IPS-18a (cell line): ENCODE measurements around the gene ADAMTSL1.

ENCODE experiments used
- H3K27ac ChIP-seq: one replicate; pipeline ENCODE4 v1.5.1; 2013; ENCODE audit warnings: low read length
- H3K27me3 ChIP-seq: one replicate; pipeline ENCODE4 v1.6.1; 2013; ENCODE audit warnings: mild to moderate bottlenecking, low read length; ENCODE audit not compliant: control insufficient read depth, insufficient read depth
- H3K36me3 ChIP-seq: one replicate; pipeline ENCODE4 v1.6.1; 2013; ENCODE audit warnings: low read depth, low read length; ENCODE audit not compliant: control insufficient read depth
- H3K4me1 ChIP-seq: one replicate; pipeline ENCODE4 v1.6.1; 2013; ENCODE audit warnings: low read depth, low read length; ENCODE audit not compliant: control insufficient read depth
- H3K4me3 ChIP-seq: one replicate; pipeline ENCODE4 v1.5.1; 2013; ENCODE audit warnings: low read length
- H3K9ac ChIP-seq: one replicate; pipeline ENCODE4 v1.6.1; 2013; ENCODE audit warnings: mild to moderate bottlenecking, low read length, moderate library complexity
- H3K9me3 ChIP-seq: one replicate; pipeline ENCODE4 v1.6.1; 2013; ENCODE audit warnings: low read depth, low read length; ENCODE audit not compliant: control insufficient read depth

ADAMTSL1 gene

DNA sequence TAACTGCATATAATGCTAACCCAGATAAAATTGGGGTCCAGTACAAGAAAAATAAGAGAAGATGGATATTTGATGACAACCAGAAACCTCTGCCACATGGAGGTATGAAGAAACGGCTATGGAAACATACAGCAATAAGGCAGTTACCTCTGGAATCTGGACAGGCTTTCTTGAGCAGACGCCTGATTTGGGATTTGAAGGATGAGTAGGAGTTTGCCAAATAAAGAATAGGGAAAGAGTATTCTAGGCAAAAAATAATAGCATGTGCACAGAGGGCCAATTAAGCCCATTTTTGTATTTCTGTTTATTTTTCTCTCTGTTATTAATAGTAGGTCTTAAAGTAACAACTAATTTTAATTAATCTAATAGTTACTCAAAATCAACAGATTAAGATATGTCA, 144.9 kb downstream of the ADAMTSL1 start:
- Histone ChIP-seq H3K36me3 (no peaks in the 10 kb centered on the region), H3K9ac (no peak overlapping the region), H3K4me1 (no peaks in the 10 kb centered on the region), H3K27me3 (no peaks in the 10 kb centered on the region), H3K9me3 (no peaks in the 10 kb centered on the region), H3K4me3 (no peak overlapping the region), H3K27ac (no peak overlapping the region)

- H3K27ac ChIP-seq = no peak overlapping the region
- no peaks in the 10 kb centered on the region for H3K27me3 ChIP-seq
- H3K9me3 ChIP-seq = no peaks in the 10 kb centered on the region
- H3K4me1 ChIP-seq = no peaks in the 10 kb centered on the region
- no peak overlapping the region for H3K4me3 ChIP-seq
- H3K9ac ChIP-seq = no peak overlapping the region
- no peaks in the 10 kb centered on the region for H3K36me3 ChIP-seq
Measured at GRCh38 chr9:18622186-18622836, 148.4 kb downstream of the ADAMTSL1 start.

DNA sequence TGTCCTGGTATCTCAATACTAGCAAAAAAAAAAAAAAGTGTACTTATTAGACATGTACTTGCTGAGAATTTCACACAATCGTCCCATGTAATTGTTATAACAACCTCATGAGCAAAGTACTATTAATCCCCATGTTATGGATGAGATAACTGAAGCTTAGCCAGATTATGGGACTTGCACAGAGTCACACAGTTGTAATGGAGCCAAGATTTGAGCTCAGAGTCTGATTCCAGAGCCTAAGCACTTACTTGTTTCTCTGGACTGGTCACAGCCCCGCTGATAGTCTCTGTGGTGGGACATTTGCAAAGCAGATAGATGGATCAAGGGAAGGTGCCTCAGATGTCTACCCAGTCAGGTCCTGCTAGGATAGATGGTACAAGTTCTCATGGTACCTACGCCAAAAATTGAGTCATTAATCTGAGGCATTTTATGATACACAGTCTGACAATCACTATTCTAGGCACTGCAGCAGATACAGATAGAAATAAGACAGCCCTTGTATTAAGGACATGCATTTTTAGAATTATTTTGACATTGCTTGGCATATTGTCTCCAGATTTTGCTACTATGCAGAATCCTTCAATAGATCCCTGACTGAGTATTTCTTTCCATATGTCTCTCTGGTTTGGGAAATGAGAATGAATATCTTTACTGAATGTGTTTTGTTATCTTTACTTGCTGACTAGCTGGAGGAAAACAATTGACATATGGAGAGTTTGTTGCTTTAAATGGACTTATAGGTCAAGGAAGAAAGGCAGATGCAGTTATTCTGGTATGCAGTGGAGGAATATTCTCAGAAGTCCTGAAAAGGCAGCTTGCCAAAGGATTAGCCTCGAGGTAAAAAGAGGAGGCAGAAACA, 149.5 kb downstream of the ADAMTSL1 start:
- Histone ChIP-seq H3K4me1 (no peaks in the 10 kb centered on the region), H3K36me3 (no peaks in the 10 kb centered on the region), H3K4me3 (no peak overlapping the region), H3K27me3 (no peaks in the 10 kb centered on the region), H3K9me3 (no peaks in the 10 kb centered on the region), H3K9ac (no peak overlapping the region), H3K27ac (no peak overlapping the region)

- no peak overlapping the region for H3K9ac ChIP-seq
- no peaks in the 10 kb centered on the region for H3K4me1 ChIP-seq
- H3K27me3 ChIP-seq = no peaks in the 10 kb centered on the region
- no peaks in the 10 kb centered on the region for H3K9me3 ChIP-seq
- no peak overlapping the region for H3K27ac ChIP-seq
- H3K36me3 ChIP-seq = no peaks in the 10 kb centered on the region
- no peak overlapping the region for H3K4me3 ChIP-seq
Measured at GRCh38 chr9:18626046-18626698, 152.2 kb downstream of the ADAMTSL1 start.

GRCh38 chr9:18629136-18629535, 155.2 kb downstream of the ADAMTSL1 start:
- H3K36me3 ChIP-seq = no peaks in the 10 kb centered on the region
- H3K27me3 ChIP-seq = no peaks in the 10 kb centered on the region
- H3K4me3 ChIP-seq = no peak overlapping the region
- H3K9ac ChIP-seq = no peak overlapping the region
- no peak overlapping the region for H3K27ac ChIP-seq
- no peaks in the 10 kb centered on the region for H3K4me1 ChIP-seq
- H3K9me3 ChIP-seq = no peaks in the 10 kb centered on the region

DNA sequence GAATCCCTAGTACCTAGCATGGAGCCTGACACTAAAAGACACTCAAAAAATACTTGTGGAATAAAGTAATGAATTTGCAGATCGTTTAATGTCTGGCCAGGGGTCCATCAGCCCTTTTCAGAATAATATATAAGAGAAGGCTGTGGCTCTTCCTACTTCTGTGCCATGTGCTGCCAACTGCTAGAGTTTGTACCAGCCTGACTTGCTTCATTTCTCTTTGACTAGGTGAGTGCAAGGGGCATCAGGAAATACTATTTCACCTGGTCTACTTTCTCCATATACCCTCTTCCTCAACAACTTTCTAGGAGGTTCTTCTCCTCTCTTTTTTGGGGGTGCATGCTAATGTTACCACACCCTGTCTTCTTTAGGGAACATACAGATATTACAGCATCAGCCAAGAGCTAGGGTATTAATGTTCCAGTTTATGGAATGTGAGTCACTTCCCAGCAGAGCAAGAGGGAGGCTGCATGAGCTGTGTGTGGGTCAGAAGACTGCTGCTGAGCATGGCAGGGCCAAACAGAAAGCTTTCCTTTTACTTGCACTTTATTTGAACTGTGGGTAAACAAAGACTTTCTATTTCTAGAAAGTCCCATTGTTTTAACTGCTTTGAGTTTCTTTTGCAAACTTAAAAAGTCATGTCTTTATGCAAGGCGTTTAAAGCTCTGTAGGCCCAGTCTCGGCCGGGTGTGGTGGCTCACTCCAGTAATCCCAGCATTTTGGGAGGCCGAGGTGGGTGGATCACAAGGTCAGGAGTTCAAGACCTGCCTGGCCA, 158.9 kb downstream of the ADAMTSL1 start:
- Histone ChIP-seq H3K4me1 (no peaks in the 10 kb centered on the region), H3K9ac (no peak overlapping the region), H3K27ac (no peak overlapping the region), H3K36me3 (no peaks in the 10 kb centered on the region), H3K9me3 (no peaks in the 10 kb centered on the region), H3K4me3 (no peak overlapping the region), H3K27me3 (no peaks in the 10 kb centered on the region)

DNA sequence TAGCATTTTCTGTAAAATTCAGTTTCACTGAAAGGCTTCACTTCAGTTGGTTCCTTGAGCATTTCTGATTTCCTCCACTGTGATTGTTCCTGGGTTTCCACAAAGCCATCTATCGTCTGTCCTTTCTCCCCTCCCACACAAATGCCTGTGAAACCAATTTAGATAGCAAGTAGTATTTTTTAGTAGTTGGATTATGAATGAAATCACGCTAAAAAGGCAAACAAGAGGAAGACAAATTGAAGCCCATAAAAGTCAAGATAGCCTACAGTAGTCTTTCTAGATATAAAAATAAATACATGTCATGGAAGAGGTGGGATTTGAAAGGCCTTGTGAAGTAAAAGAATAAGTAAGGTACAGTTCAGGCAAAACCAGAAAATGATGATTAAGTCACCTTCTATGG, 162.8 kb downstream of the ADAMTSL1 start:
- Histone ChIP-seq H3K27me3 (no peaks in the 10 kb centered on the region), H3K36me3 (no peaks in the 10 kb centered on the region), H3K9me3 (no peaks in the 10 kb centered on the region), H3K4me1 (no peaks in the 10 kb centered on the region), H3K9ac (no peak overlapping the region), H3K4me3 (no peak overlapping the region), H3K27ac (no peak overlapping the region)

DNA sequence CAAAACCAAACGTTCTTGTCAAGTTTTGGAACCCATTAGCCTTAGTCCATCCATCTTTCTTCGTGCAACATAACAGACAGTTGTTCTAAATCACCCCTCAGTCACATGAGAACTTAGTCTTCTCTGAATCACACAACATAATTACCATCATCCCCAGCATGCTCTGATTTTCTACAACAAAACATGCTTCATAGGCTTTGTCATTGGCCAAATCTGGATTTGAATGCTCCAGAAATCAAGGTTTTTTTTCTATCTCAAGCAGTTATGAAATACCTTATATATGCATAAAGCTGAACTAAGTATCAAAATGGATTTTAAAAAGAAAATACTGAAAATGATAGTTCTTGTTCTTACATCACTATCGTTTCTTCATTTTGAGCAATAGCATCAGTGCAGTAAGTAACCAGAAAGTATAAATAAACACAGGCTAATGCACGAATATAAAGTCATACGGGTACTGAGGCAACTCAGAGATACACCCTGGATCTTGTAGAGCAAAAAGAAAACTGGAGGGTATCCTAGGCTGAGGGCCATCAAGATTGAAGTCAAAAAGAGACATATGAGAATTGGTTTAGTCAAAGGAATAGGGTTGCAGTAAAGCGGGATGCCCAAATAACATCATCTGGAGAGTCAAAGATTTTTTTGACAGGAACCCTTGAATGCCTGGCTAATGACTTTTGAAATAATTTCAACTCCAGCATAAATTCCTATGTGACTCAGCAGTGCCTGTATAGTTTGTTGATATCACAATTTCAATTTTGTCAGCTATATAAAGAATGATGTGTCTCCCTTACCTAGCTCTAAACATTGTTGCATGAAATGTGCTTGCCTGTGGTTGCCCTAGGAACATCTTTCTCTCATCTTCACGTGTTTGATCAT, 164.7 kb downstream of the ADAMTSL1 start:
- Histone ChIP-seq H3K4me1 (no peaks in the 10 kb centered on the region), H3K36me3 (no peaks in the 10 kb centered on the region), H3K27me3 (no peaks in the 10 kb centered on the region), H3K9ac (no peak overlapping the region), H3K4me3 (no peak overlapping the region), H3K9me3 (no peaks in the 10 kb centered on the region), H3K27ac (no peak overlapping the region)

GRCh38 chr9:18639911-18640310, 166.0 kb downstream of the ADAMTSL1 start:
- no peak overlapping the region for H3K4me3 ChIP-seq
- H3K36me3 ChIP-seq = no peaks in the 10 kb centered on the region
- no peak overlapping the region for H3K9ac ChIP-seq
- no peak overlapping the region for H3K27ac ChIP-seq
- H3K4me1 ChIP-seq = no peaks in the 10 kb centered on the region
- no peaks in the 10 kb centered on the region for H3K27me3 ChIP-seq
- H3K9me3 ChIP-seq = no peaks in the 10 kb centered on the region

DNA sequence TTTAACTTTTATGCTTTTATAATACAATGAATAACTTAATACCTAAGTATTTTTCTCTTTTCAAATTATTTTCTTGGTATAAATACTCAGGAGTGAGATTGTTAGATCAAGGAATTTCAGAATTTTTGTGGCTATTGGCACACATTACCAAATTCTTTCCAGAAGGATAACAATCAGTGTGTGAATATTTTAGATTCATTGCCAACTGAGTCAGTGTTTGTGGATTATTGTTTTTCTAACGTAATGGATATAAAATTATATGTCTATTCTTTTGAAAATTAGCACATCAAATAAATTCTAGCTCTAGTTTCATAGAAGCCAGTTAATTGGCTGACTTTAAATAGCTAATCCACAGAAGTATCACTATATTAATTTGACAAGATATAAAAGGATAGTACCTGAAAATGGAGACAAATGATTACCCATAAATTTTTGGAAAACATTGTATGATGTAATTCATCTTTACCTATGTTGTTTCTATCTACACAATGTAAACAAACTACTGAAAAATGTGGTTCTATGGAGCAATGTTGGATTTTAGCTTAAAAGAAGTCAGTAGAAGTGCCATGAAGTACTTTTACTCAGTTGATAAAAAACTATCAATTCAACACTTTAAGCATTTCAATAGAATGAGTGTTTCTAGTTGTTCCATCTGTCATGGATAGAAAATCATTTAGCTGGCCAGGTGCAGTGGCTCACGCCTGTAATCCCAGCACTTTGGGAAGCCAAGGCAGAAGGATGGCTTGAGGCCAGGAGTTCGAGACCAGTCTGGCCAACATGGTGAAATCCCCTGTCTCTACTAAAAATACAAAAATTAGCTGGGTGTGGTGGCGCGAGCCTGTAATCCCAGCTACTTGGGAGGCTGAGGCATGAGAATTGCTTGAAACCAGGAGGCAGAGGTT, 185.1 kb downstream of the ADAMTSL1 start:
- Histone ChIP-seq H3K9ac (no peak overlapping the region), H3K36me3 (no peaks in the 10 kb centered on the region), H3K4me1 (no peaks in the 10 kb centered on the region), H3K27me3 (no peaks in the 10 kb centered on the region), H3K27ac (no peak overlapping the region), H3K4me3 (no peak overlapping the region), H3K9me3 (no peaks in the 10 kb centered on the region)
